ENCODE data around the gene GALT. TPM values are rescaled to one million over a fixed set of nuclear protein-coding genes. Genes with fewer than 3 reads are reported as not detected.

Gene GALT
- total RNA-seq, 2 experiments from 2014 or later: 45.1 to 53.9 TPM

GRCh38 chr9:34684145-34684544 is 37.7 kb downstream of the GALT start:
- H3K27me3 Mint-ChIP-seq: no peaks in the 10 kb centered on the region
- H3K27ac Mint-ChIP-seq: no peak overlapping the region
- H3K4me3 Mint-ChIP-seq: no peak overlapping the region
- H3K9me3 Mint-ChIP-seq (ENCODE audit: low read depth): no peaks in the 10 kb centered on the region
- peaks cover 3% of the 10 kb centered on the region for H3K36me3 Mint-ChIP-seq (ENCODE audit: low read depth)
- CTCF ChIA-PET: interaction anchor here (1.1 to 1.9 kb wide), 2 partner anchors 18 to 20 kb away, joined by 3 to 8 read pairs; no protein-coding TSS in a partner anchor
- ATAC-seq: peak; percentile 99
- DNase-seq: peak; percentile 73
- POLR2A ChIA-PET: no interaction called here
- intact Hi-C loops (cut with DNase I, micrococcal nuclease): loop anchor here in 1 of 2 experiments (1.0 kb wide), 1 partner anchor 17 kb away; no protein-coding TSS in a partner anchor
- peaks cover 9% of the 10 kb centered on the region for H3K4me1 Mint-ChIP-seq

- H3K27me3 Mint-ChIP-seq: no peaks in the 10 kb centered on the region
- no peak for DNase-seq
- ChIA-PET CTCF (interaction anchor here (1.0 to 2.9 kb wide), 4 partner anchors 9 to 36 kb away, joined by 3 to 26 read pairs (median 6); no protein-coding TSS in a partner anchor), POLR2A (no interaction called here)
- peaks cover 3% of the 10 kb centered on the region for H3K36me3 Mint-ChIP-seq (ENCODE audit: low read depth)
- no peaks in the 10 kb centered on the region for H3K9me3 Mint-ChIP-seq (ENCODE audit: low read depth)
- intact Hi-C loops (cut with DNase I, micrococcal nuclease): loop anchor here in 1 of 2 experiments (1.0 kb wide), 1 partner anchor 16 kb away; no protein-coding TSS in a partner anchor
- H3K4me1 Mint-ChIP-seq: peaks cover 9% of the 10 kb centered on the region
- H3K4me3 Mint-ChIP-seq: no peak overlapping the region
- H3K27ac Mint-ChIP-seq: no peak overlapping the region
- ATAC-seq: no peak
These were observed 38.3 kb downstream of the GALT start for GRCh38 chr9:34684816-34685215.

DNA sequence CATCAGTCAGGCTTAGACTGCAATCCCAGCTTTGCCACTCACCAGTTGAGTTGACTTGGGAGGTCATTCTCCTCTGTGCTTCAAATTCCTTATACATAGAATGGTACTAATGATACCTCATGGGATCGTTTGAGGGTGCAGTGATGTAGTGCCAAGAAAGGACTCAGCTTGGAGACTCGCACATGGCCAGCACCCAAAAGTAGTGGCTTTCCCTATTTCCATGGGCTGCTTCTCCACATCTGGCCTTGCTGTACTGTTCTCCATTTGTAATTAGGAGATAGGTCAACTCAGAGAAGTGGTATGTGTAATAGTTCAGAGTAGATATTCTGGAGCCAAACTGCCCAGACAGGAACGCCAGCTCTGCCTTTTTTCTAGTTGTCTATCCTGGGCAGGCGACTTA is 39.1 kb downstream of the GALT start:
- no peak for ATAC-seq
- peaks cover 3% of the 10 kb centered on the region for H3K36me3 Mint-ChIP-seq (ENCODE audit: low read depth)
- H3K9me3 Mint-ChIP-seq (ENCODE audit: low read depth): no peaks in the 10 kb centered on the region
- H3K27ac Mint-ChIP-seq: no peak overlapping the region
- ChIA-PET CTCF (interaction anchor here (0.9 to 2.9 kb wide), 4 partner anchors 9 to 37 kb away, joined by 3 to 26 read pairs (median 4); no protein-coding TSS in a partner anchor), POLR2A (no interaction called here)
- intact Hi-C loops (cut with DNase I, micrococcal nuclease): no loop called here
- no peak overlapping the region for H3K4me3 Mint-ChIP-seq
- H3K27me3 Mint-ChIP-seq: no peaks in the 10 kb centered on the region
- peaks cover 9% of the 10 kb centered on the region for H3K4me1 Mint-ChIP-seq
- no peak for DNase-seq

GRCh38 chr9:34686231-34686630 is 39.8 kb downstream of the GALT start:
- H3K9me3 Mint-ChIP-seq (ENCODE audit: low read depth): no peaks in the 10 kb centered on the region
- H3K4me1 Mint-ChIP-seq: peaks cover 9% of the 10 kb centered on the region
- H3K27ac Mint-ChIP-seq: no peak overlapping the region
- ChIA-PET POLR2A (no interaction called here), CTCF (interaction anchor here (0.7 to 2.9 kb wide), 6 partner anchors 16 to 313 kb away, joined by 3 to 26 read pairs (median 3); no protein-coding TSS in a partner anchor)
- H3K4me3 Mint-ChIP-seq: no peak overlapping the region
- no peaks in the 10 kb centered on the region for H3K27me3 Mint-ChIP-seq
- intact Hi-C loops (cut with DNase I, micrococcal nuclease): no loop called here
- ATAC-seq (no peak), DNase-seq (no peak)
- H3K36me3 Mint-ChIP-seq (ENCODE audit: low read depth): peaks cover 3% of the 10 kb centered on the region

- Mint-ChIP-seq H3K36me3 (ENCODE audit: low read depth) (peaks cover 3% of the 10 kb centered on the region), H3K4me3 (no peak overlapping the region), H3K4me1 (peaks cover 9% of the 10 kb centered on the region), H3K9me3 (ENCODE audit: low read depth) (no peaks in the 10 kb centered on the region), H3K27ac (no peak overlapping the region), H3K27me3 (no peaks in the 10 kb centered on the region)
- CTCF ChIA-PET: interaction anchor here (0.6 to 2.9 kb wide), 6 partner anchors 15 to 320 kb away, joined by 3 to 26 read pairs (median 3); no protein-coding TSS in a partner anchor
- POLR2A ChIA-PET: no interaction called here
- intact Hi-C loops (cut with DNase I, micrococcal nuclease): no loop called here
- ATAC-seq (no peak), DNase-seq (no peak)
These were observed 40.3 kb downstream of the GALT start for GRCh38 chr9:34686732-34687131.

DNA sequence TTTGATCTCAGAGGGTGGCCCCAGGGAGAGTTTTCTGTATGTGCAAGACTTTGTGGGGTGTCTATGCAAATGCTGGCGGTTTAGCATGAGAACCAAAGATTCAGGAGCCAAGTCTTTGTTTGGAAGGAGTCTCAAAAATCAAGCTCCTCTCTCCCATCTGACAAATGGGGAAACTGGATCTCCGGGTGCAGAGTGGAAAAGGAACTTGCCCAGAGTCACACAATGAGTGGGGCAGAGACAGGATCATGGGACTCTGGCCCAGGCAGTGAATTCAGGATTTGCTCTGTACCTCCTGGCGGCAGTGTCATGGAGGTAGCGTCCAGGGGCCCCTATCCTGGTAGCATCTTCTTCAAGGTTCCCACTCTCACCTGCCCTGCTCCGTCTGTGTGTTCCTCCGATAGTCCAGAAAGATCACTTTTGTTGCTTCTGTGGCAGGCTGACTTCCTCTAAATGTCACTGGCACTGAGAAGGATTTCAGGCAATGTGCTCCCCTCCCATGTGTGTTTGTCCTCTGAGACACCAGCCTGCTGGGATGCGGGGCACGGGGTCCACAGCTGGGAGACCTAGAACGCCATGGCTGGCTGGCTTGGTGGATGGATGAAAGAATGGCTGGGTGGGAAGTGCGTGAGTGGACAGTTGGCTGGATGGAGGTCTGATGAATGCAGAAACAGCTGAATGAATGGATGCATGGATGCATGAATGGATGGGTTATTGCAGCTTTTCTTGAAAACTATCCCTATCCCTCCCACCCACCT is 41.0 kb downstream of the GALT start:
- ChIA-PET POLR2A (no interaction called here), CTCF (interaction anchor here (1.4 to 2.9 kb wide), 3 partner anchors 14 to 311 kb away, joined by 3 to 26 read pairs (median 4); no protein-coding TSS in a partner anchor)
- Mint-ChIP-seq H3K27me3 (no peaks in the 10 kb centered on the region), H3K36me3 (ENCODE audit: low read depth) (peaks cover 3% of the 10 kb centered on the region), H3K9me3 (ENCODE audit: low read depth) (no peaks in the 10 kb centered on the region), H3K4me3 (no peak overlapping the region), H3K4me1 (peaks cover 9% of the 10 kb centered on the region), H3K27ac (no peak overlapping the region)
- DNase-seq (no peak), ATAC-seq (no peak)
- intact Hi-C loops (cut with DNase I, micrococcal nuclease): no loop called here

GRCh38 chr9:34688329-34689115 is 42.0 kb downstream of the GALT start:
- Mint-ChIP-seq H3K4me1 (peaks cover 9% of the 10 kb centered on the region), H3K27ac (no peak overlapping the region), H3K4me3 (no peak overlapping the region), H3K9me3 (ENCODE audit: low read depth) (no peaks in the 10 kb centered on the region), H3K36me3 (ENCODE audit: low read depth) (peaks cover 3% of the 10 kb centered on the region), H3K27me3 (no peaks in the 10 kb centered on the region)
- ATAC-seq: no peak
- POLR2A ChIA-PET: no interaction called here
- intact Hi-C loops (cut with DNase I, micrococcal nuclease): no loop called here
- no peak for DNase-seq
- CTCF ChIA-PET: interaction anchor here (0.7 to 1.7 kb wide), 3 partner anchors 14 to 75 kb away, joined by 3 to 4 read pairs (median 4); no protein-coding TSS in a partner anchor

GRCh38 chr9:34689116-34689470 is 42.6 kb downstream of the GALT start:
- CTCF ChIA-PET: interaction anchor here (1.7 kb wide), 1 partner anchor 13 kb away, joined by 4 read pairs; no protein-coding TSS in a partner anchor
- H3K4me3 Mint-ChIP-seq: no peak overlapping the region
- intact Hi-C loops (cut with DNase I, micrococcal nuclease): no loop called here
- H3K27ac Mint-ChIP-seq: no peak overlapping the region
- POLR2A ChIA-PET: no interaction called here
- H3K27me3 Mint-ChIP-seq: no peaks in the 10 kb centered on the region
- no peaks in the 10 kb centered on the region for H3K9me3 Mint-ChIP-seq (ENCODE audit: low read depth)
- peaks cover 5% of the 10 kb centered on the region for H3K4me1 Mint-ChIP-seq
- peaks cover under 1% of the 10 kb centered on the region for H3K36me3 Mint-ChIP-seq (ENCODE audit: low read depth)
- ATAC-seq (no peak), DNase-seq (no peak)

GRCh38 chr9:34689512-34689911 is 43.0 kb downstream of the GALT start:
- no peaks in the 10 kb centered on the region for H3K27me3 Mint-ChIP-seq
- CTCF ChIA-PET: interaction anchor here (1.7 kb wide), 1 partner anchor 13 kb away, joined by 4 read pairs; no protein-coding TSS in a partner anchor

DNA sequence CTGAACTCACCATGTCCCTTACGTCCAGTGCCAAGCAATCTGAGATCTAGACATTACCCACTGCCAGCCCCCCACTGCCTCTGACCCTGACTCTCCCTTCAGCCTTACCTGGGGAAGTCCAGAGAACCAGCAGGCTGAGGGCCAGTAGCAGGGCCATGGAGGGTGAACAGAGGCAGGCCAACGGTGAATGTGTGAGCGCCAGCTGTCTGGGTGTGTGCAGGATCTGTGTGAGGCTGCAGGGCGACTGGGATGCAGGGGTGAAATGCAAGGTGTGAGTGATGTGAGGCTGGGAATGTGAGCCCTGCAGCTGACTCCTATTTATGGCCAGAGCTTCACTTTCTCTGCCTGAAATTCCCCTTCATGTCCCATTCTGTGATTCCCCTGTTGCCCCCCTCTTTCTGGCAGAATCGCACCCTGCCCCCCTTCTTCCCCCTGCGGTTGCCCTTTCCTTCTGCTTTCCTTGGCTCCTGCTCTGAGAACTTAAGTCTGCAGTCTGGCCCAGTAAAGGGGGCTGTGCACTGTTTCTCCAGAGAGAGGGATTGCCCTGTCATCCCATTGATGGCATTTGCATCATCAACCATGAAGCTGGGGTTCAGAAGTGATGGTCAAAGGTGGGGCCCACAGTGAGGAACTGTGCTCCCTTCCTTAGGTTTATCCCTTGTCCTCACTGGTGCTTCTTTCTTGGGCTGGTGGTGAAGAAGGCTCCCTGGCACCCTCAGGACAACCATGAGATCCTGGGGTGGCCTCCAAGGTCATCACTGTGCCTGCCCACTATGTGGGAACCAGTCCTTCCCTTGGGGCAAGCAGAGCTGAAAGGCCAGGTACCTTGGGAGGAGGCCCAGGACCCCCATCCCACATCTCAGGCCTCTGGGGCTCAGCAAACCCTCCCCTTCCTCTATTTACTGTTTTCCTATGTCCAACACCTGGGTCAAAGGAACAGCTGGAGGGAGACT is 44.8 kb downstream of the GALT start, which contains the start of gene CCL19:
CCL19 (minus strand) TSS at position 294 of the 953 bp plus-strand sequence; CDS start at position 157, 137 bp downstream.
- no peak within 1 kb of the TSS for H3K27ac Mint-ChIP-seq
- intact Hi-C loops (cut with DNase I, micrococcal nuclease): no loop called here
- DNase-seq (no peak), ATAC-seq (no peak)
- H3K4me1 Mint-ChIP-seq: no peaks in the 10 kb centered on the region
- ChIA-PET POLR2A (interaction anchor here (0.6 kb wide), 1 partner anchor 878 kb away, joined by 8 read pairs; no protein-coding TSS in a partner anchor), CTCF (interaction anchor here (0.8 to 4.0 kb wide), 3 partner anchors 9 to 57 kb away, joined by 3 to 25 read pairs (median 3); no protein-coding TSS in a partner anchor)
- H3K9me3 Mint-ChIP-seq (ENCODE audit: low read depth): no peaks in the 10 kb centered on the region
- H3K4me3 Mint-ChIP-seq: no peak within 1 kb of the TSS
- H3K27me3 Mint-ChIP-seq: no peaks in the 10 kb centered on the region
- H3K36me3 Mint-ChIP-seq (ENCODE audit: low read depth): no peaks in the 10 kb centered on the region

More at GRCh38 chr9:34689512-34689911, 43.0 kb downstream of the GALT start:
- POLR2A ChIA-PET: no interaction called here
- no peaks in the 10 kb centered on the region for H3K36me3 Mint-ChIP-seq (ENCODE audit: low read depth)
- intact Hi-C loops (cut with DNase I, micrococcal nuclease): no loop called here
- no peaks in the 10 kb centered on the region for H3K9me3 Mint-ChIP-seq (ENCODE audit: low read depth)
- no peak for ATAC-seq
- no peak for DNase-seq
- no peak overlapping the region for H3K27ac Mint-ChIP-seq
- no peak overlapping the region for H3K4me3 Mint-ChIP-seq
- peaks cover 1% of the 10 kb centered on the region for H3K4me1 Mint-ChIP-seq

Data from activated CD4-positive, alpha-beta T cell treated with anti-CD3 and anti-CD28 coated beads for 36 hours (primary cell).